DND-41 (cell line): Measurements from ENCODE around the gene TCF25.

Experiments
- ATAC-seq: fragments of 200-7000 bp; cut with Tn5 transposase; 3 replicates; pipeline ENCODE4 v1.9.1; 2021; ENCODE audit warnings: low read depth; ENCODE audit not compliant: insufficient read depth
- DNase-seq: peaks from one replicate; pipeline ENCODE4 v3.0.0-alpha.2; 2020
- H2AFZ ChIP-seq: 2 replicates; pipeline ENCODE4 v1.6.0; 2012; ENCODE audit warnings: low read depth, low read length
- H3K27ac ChIP-seq: 2 replicates; pipeline ENCODE4 v1.5.1; 2012; ENCODE audit warnings: low read length, inconsistent platforms
- H3K27me3 ChIP-seq: fragments of 200-600 bp; sonication (generic); 2 replicates; pipeline ENCODE4 v1.6.0; 2012; ENCODE audit warnings: low read length, mild to moderate bottlenecking, inconsistent platforms; ENCODE audit not compliant: insufficient read depth, poor library complexity
- H3K36me3 ChIP-seq: 2 replicates; pipeline ENCODE4 v1.5.1; 2012; ENCODE audit warnings: low read length, inconsistent platforms; ENCODE audit not compliant: insufficient read depth
- H3K4me1 ChIP-seq: 2 replicates; pipeline ENCODE4 v1.5.1; 2012; ENCODE audit warnings: mild to moderate bottlenecking, low read length; ENCODE audit not compliant: insufficient read depth
- H3K4me2 ChIP-seq: 2 replicates; pipeline ENCODE4 v1.6.0; 2012; ENCODE audit warnings: mild to moderate bottlenecking, moderate library complexity, low read length, inconsistent platforms; ENCODE audit not compliant: insufficient read depth
- H3K4me3 ChIP-seq, 2 experiments: fragments of 200-600 bp in 1 of 2; shearing (Covaris generic) in 1 of 2; 2 replicates each; pipeline ENCODE4 v1.5.1; 2012 to 2016; ENCODE audit warnings: inconsistent platforms in 2 of 2, low read length in 2 of 2, mild to moderate bottlenecking in 2 of 2, low read depth in 1 of 2, moderate library complexity in 1 of 2
- H3K79me2 ChIP-seq: 2 replicates; pipeline ENCODE4 v1.6.0; 2012; ENCODE audit warnings: low read length, inconsistent platforms; ENCODE audit not compliant: insufficient read depth
- H3K9ac ChIP-seq: 2 replicates; pipeline ENCODE4 v1.6.0; 2012; ENCODE audit warnings: low read depth, mild to moderate bottlenecking, inconsistent platforms, low read length, moderate library complexity
- H3K9me3 ChIP-seq: 2 replicates; pipeline ENCODE4 v1.5.1; 2012; ENCODE audit warnings: low read length, moderate library complexity, mild to moderate bottlenecking, inconsistent platforms; ENCODE audit not compliant: insufficient read depth, severe bottlenecking
- H4K20me1 ChIP-seq: 2 replicates; pipeline ENCODE4 v1.6.0; 2012; ENCODE audit warnings: low read length; ENCODE audit not compliant: insufficient read depth
- CTCF ChIP-seq: IDR thresholded peaks from 2 replicates; pipeline ENCODE4 v1.5.1; 2012; ENCODE audit warnings: borderline replicate concordance, low read length, moderate library complexity, mild to moderate bottlenecking; ENCODE audit not compliant: poor library complexity, severe bottlenecking; ENCODE audit errors: extremely low read depth
- EZH2 ChIP-seq: IDR thresholded peaks from 3 replicates; pipeline ENCODE4 v1.6.1; 2012; ENCODE audit warnings: borderline replicate concordance, low read depth, mild to moderate bottlenecking, moderate library complexity, low read length, inconsistent platforms; ENCODE audit not compliant: severe bottlenecking

The TCF25 gene

GRCh38 chr16:89953671-89954406 lies 80.4 kb downstream of the TCF25 start:
- Histone ChIP-seq H3K4me3 (no peak overlapping the region), H3K27me3 (no peaks in the 10 kb centered on the region), H3K27ac (no peak overlapping the region), H3K9me3 (no peaks in the 10 kb centered on the region), H3K36me3 (0 out of 2 replicates have a peak, but pooled peaks cover 4% of the 10 kb centered on the region), H3K9ac (no peak overlapping the region), H3K79me2 (no peaks in the 10 kb centered on the region), H2AFZ (no peak overlapping the region), H4K20me1 (peaks cover 8% of the 10 kb centered on the region), H3K4me1 (peaks cover 9% of the 10 kb centered on the region), H3K4me2 (no peak overlapping the region)
- ATAC-seq (no peak), DNase-seq (no peak)
- no peak for TF ChIP-seq CTCF

GRCh38 chr16:89954462-89954861 lies 81.1 kb downstream of the TCF25 start:
- no peak for DNase-seq
- H3K9me3 ChIP-seq, result no peaks in the 10 kb centered on the region
- H3K9ac ChIP-seq, result no peak overlapping the region
- peaks cover 8% of the 10 kb centered on the region for H4K20me1 ChIP-seq
- TF ChIP-seq EZH2, result no peak
- no peak for TF ChIP-seq CTCF
- 0 out of 2 replicates have a peak, but pooled peaks cover 4% of the 10 kb centered on the region for H3K36me3 ChIP-seq
- H2AFZ ChIP-seq, result no peak overlapping the region
- no peaks in the 10 kb centered on the region for H3K79me2 ChIP-seq
- H3K4me2 ChIP-seq, result no peak overlapping the region
- no peak overlapping the region for H3K27ac ChIP-seq
- H3K27me3 ChIP-seq, result no peaks in the 10 kb centered on the region
- H3K4me1 ChIP-seq, result peaks cover 4% of the 10 kb centered on the region
- no peak for ATAC-seq
- H3K4me3 ChIP-seq, result no peak overlapping the region

- ATAC-seq (no peak), DNase-seq (no peak)
- no peak overlapping the region for H3K27ac ChIP-seq
- H3K9me3 ChIP-seq, result no peaks in the 10 kb centered on the region
- no peak overlapping the region for H3K4me2 ChIP-seq
- H3K4me1 ChIP-seq, result no peaks in the 10 kb centered on the region
- H3K4me3 ChIP-seq, result no peak overlapping the region
- H3K27me3 ChIP-seq, result no peaks in the 10 kb centered on the region
- H3K9ac ChIP-seq, result no peak overlapping the region
- H3K36me3 ChIP-seq, result 0 out of 2 replicates have a peak, but pooled peaks cover 4% of the 10 kb centered on the region
- H2AFZ ChIP-seq, result no peak overlapping the region
- peaks cover 8% of the 10 kb centered on the region for H4K20me1 ChIP-seq
- TF ChIP-seq EZH2 (no peak), CTCF (no peak)
- H3K79me2 ChIP-seq, result no peaks in the 10 kb centered on the region
Observed at GRCh38 chr16:89955001-89955685, 81.8 kb downstream of the TCF25 start.
